GM19023 (cell line): Measurements from ENCODE around the gene KCNIP3.
"Not testable (repeated sequence)": the region's sequence is repeated elsewhere in the genome, so short reads cannot be mapped to it uniquely, and the experiment has no call there.

Experiments used
- ATAC-seq: cut with Tn5 transposase; IDR thresholded peaks from one replicate; pipeline ENCODE4 v1.9.1; 2021; ENCODE audit warnings: mild to moderate bottlenecking, moderate library complexity; ENCODE audit not compliant: unreplicated experiment

Gene KCNIP3

DNA sequence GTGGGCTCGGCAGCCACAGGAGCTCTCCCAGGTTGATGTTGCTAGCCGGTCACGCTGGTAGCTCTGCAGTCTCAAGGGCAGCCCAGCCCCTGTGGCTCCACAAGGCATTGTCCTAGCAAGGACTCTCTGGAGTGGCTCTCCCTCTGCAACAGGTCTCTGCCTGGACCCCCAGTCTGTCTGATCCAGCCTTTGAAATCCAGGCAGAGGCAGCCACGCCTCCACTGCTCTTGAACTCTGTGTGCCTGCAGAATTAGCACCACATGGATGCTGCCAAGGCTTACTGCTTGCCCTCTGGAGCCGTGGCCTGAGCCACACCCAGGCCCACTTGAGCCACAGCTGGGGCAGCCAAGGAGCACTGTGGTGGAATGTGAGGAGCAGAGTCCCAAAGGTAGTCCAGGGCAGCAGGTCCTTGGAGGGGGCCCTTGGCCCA is 62.4 kb downstream of the KCNIP3 start:
- no peak for ATAC-seq

DNA sequence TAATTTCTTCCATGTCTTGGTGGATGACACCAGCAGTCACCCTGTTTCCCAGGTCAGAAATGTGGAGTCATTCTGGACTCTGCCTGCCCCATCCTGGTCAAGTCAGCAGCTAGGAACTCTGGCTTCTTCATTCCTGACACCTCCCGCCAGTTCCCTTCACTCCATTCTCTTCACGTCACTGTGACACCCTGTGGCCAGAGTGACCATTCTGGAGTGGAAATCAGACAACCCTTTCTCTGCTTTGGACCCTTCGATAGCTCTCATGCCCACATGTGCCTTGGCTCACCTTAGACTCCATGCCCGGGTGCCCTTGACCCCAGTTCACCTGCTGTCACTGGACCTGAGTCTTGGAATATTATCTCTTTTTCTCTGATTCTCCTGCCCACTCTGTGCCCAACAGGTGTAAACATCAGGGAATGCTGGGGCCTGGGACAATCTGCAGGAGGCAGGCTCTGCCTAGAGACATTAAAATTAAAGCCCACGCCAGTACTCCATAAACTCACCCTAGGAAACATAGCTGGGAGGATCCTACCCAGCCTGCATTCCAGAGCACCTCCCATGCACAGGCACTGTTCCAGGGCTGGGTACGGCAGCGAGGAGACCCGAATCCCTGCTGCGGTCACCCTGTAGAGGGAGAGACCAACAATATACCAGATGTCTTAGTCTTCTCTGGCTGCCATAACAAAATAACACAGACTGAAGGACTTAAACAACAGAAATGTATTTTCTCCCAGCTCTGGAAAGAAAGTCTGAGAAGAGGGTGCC is 64.3 kb downstream of the KCNIP3 start:
- ATAC-seq = no peak

DNA sequence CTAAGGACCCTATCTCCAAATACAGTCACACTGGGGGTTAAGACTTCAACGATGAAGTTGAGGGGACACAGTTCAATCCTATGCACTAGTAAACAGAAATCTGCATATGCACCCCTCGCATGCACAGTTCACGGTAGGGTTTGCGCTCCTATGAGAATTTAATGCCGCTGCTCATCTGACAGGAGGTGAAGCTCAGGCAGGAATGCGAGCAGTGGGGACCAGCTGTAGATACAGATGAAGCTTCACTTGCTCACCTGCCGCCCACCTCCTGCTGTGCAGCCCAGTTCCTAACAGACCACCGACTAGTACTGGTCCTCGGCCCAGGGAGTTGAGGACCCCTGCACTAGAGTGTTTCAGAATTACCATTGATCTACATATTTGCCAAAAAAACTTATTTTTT is 65.3 kb downstream of the KCNIP3 start:
- ATAC-seq = no peak

DNA sequence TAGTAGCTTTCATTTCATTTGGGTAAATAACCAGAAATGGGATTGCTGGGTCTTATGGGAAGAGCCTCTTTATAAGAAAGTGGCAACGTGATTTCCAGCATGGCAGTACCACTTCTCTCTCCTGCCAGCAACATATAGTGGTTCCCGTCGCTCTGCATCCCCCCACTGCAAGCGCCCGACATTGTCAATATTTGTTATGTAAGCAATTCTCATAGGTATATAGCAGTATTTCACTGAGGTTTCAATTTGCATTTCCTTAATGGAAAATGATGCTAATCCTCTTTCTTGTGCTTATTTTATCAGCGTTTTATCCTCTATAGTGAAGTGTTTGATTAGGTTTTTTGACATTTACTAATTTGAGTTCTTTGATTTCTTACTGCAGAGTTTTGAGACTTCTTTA is 69.4 kb downstream of the KCNIP3 start:
- ATAC-seq = no peak

DNA sequence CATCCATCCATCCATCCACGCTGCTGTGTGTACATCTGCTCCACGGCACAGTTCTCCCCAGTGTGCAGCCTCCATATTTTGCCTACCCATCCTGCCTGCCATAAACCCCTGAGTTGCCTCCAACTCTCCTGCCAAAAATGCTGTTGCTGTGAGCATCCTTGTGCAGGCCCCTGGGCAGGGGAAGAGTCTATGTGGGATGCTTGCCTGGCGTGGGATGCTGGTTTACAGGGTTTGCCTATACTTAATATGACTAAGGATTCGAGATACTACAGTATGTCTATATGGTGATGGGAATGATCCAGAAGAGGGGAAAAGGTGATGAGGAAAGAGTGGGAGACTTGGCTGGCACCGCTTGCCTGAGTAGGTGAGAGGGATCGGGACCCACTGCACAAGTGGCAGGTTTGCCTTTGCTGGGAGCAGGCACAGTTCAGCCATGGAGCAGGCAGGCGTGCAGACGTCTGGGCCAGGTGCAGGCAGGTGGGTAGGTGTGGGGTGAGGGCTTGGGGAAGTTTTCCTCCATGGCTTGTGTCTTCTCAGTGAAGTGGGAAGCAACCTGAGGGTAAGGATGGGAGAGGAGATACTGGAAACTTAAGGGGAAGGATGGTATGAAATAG is 75.2 kb downstream of the KCNIP3 start:
- ATAC-seq = no peak

DNA sequence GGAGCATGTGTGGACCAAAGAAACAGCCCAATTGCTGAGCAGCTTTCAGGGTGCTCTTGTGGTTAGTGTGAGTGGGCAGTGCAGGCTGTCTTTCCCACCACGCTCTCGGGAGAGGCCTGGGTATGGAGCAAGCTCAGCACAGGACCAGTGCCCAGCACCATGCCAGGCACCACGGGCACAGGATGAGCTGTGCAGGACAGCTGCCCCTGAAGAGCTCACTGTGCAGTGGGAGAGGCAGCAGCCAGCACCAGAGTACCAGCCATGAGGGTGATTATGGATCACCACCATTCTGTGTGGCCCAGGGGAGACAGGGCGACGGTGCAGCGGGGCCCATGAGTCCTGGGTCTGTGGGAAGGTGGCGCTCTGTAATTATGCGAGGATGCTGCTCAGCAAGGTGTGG is 75.7 kb downstream of the KCNIP3 start:
- no peak for ATAC-seq

DNA sequence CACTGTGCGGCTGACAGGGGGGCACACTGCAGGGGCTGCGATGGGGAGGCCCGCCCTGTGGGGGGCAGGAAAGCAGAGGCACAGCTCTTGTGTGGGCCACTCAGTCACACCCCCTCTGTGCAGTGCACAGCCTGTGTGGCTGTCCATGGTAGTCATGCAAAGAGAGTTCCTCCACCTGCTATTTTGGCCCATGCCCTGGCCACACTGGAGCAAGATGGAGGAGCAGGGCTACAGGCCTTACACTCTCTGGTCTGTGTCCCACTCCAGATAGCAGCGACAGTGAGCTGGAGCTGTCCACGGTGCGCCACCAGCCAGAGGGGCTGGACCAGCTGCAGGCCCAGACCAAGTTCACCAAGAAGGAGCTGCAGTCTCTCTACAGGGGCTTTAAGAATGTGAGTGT is 76.9 kb downstream of the KCNIP3 start:
- ATAC-seq = no peak

DNA sequence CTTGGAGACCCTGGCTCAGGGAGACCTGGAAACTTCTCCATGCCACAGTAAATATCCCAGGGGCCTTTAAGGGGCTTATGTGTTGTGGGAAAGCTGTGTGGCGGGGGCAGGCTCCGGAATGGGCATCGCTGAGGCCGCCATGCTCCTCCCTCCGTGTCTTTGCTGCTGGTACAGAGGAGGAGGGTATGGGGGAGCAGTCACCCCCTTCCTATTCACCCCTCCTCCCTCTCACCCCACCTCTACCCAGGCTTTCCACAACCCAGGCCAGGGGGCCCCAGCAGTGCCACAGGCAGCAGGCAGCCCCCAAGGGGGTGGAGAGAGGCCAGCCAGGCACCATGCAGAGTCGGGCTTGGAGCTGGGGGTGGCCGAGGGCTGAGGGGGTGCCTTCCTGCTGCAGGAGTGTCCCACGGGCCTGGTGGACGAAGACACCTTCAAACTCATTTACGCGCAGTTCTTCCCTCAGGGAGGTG is 77.3 kb downstream of the KCNIP3 start:
- ATAC-seq = no peak

DNA sequence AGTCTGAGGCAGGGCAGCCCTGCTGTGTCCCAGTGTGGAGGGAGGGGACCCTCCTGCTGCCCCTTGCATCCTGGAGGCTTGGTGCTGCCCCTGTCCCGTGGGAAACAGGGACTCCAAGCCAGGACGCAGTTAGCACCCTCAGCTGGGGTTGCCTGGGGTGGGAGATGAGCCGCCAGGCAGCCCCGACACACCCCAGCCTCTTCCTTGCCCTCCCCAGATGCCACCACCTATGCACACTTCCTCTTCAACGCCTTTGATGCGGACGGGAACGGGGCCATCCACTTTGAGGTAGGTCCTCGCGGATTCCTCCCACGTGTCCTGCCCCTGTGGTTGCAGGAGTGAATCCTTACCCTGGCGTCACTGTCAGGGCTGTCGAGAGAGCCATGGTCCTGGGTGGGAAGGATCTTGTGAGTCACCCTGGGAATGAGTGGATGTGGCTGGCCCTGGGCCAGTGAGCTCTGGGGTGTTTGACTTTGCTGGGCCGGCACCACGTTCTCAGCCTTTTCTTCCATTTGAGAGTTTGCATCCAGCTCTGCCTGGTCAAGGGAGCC is 77.8 kb downstream of the KCNIP3 start:
- ATAC-seq = no peak

DNA sequence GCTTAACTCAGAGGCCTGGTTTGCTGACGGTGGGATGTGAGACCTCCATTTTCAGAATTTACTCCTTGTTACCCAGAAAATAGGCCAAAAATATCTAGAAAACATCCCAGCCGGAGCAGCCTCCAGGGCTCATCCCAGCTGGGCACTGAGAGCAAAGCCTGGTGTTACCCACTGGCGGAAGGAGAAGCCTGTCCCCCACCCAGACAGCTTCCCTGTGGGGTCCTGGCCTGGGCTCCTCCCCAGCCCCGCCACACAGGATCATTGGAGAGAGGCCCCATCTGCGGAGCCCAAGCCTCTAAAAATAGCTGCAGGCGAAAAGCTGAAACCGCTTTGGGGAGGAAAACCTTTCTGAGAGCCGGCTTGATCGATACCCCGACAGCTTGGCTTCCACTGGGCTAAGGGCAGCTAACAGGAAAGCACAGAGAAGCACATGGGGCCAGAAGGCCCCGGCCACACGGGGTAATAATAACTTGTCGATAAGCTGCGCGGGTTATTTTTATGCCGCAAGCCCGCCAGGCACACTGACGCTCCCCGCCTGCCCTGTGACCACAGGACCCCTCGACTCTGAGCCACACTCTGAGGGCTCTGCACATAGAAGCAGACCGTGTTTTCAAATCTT is 78.5 kb downstream of the KCNIP3 start:
- ATAC-seq = no peak

DNA sequence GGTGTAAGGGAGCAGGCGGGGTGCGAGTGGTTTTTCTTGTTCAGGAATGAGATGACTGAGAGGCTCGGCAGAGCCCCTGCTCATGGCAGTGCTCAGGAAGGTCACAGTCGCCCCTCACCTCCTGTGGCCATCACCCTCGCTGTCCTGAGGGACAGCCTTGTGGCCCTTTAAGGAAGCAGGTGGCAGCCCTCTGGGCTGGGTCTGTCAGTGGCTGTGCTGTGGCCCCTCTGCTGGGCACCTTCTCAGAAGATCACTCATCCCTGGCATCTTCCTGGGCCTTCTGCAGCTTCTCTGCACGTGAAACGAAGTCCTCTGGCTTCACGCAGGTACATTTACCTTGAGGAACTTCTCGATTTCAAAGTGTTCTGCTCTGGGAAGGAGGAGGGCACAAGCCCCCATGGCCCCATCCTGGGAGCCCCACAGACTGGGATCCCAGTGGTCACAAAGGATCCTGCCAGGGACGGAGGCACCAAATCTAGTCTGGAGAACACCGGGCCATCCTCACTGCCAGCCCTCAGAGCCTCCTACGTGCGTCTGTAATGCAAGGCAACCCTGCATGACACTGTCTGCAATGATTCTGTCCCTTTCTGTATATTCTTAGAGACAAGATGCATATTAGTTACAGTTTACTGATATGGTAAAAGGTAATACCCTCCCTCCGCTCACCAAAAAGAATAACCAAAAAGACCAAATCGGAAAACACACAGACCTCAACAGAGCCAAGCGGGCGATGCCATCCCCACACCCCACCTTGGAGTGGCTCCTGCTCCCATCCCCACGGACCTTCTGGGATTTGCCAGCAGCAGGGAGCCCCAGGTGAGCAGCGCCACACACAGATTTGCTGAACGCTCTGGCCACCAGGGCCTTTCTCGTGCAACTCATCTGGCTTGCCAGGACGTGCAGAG is 79.4 kb downstream of the KCNIP3 start:
- no peak for ATAC-seq

DNA sequence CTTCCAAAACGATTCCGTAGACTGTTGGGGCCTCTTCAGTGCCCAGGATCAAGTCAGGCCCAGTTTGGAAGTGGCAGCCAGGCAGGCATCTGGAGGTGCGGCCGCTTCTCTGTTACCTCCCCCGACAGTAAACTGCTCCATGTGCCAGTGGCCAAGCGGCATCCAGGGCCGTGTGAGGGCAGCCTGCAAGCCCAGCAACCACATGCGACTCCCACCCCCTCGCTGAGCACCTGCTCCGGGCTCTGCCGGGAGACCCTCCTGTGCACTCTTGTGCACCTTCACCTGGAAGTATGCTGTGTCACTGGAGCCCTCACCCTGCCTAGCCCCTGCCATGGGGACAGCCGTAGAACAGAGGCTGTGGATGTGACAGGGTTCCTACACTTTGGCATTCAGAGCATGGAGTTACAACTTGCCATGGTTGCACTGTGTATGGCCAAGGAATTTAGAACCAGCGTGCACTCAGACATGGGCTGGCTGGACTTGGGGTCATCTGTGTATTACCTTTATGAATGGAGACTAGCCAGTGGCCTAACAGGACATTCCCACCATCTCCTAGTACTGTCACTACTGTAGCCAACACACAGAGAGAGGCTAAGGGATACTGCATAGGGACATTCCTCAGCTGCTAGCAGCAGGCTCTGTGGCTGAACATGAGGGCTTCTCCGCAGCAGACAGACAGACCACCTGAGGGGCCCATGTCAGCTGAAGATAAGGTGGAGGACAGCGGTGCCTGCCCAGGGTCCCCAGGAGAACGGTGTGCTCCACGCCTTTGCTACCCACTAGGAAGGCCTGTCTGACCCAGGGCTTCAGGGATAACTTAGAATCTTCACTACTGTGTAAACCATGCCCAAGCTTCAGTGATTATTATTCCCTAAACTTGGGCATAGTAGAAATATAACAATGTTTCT is 80.3 kb downstream of the KCNIP3 start:
- ATAC-seq = no peak

DNA sequence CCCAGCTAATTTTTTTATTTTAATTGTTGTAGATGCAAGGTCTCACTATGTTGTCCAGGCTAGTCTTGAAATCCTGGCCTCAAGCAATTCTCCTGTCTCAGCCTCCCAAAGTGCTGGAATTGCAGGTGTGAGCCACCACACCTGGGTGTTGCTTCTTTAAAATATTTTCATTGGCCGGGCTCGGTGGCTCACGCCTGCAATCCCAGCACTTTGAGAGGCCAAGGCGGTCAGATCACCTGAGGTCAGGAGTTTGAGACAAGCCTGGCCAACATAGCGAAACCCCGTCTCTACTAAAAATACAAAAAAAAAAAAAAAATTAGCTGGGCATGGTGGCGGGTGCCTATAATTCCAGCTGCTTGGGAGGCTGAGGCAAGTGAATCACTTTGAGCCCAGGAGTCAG is 81.1 kb downstream of the KCNIP3 start:
- ATAC-seq = not testable (repeated sequence)

DNA sequence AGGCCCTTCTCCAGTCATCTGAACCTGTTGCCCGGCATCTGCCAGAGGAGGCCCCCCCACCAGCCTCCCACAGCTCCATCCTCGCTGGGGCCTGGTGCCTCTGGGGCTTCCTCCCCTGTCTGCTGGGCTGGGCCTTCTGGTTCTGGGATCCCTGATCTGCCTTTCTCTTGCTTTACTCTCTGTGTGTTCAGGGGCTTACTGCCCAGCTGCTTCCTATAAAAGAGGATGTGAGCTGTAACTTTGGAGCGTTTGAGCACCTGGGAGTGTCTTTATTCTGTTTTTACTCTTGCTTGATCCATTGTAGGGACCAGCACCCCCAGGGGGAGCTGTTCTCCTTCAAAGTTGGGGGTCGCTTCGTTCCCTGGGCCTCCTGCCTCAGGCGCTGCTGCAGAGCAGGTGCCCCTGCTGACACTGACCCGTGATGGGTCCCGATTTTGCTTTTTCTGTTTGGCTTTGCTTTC is 82.3 kb downstream of the KCNIP3 start:
- ATAC-seq = no peak

DNA sequence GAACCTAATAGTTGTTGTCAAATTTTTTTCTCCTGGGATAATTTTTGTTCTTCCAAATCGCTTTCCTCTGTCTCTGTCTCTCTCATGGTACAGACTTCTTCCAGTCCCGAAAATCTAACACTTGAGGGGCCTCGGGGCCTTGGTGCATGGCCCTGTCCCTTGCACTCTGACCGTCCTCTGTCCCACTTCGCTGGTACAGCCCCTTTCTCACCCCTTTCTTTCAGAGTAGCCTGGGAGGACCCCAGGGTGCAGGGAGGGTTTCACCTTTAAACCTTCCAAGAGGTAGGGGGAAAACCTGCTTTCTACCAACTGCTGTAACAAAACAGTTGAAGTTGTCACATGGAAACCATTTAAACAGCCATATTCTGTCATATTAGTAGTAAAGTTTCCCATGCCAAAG is 83.1 kb downstream of the KCNIP3 start:
- ATAC-seq = no peak

DNA sequence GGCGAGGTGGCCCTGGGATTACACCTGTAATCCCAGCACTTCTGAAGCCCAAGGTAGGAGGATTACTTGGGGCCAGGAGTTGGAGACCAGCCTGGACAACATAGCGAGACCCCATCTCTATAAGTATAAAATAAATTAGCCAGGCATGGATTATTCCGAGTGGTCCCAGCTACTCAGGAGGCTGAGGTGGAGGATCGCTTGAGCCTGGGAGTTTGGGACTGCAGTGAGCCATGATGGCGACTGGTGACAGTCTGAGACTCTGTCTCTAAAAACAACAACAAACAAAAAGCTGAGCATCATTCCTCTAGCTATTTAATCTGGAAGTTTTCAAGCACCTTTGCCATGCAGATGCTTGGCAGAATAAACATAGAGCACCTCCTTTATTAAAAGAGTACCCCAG is 83.6 kb downstream of the KCNIP3 start:
- ATAC-seq = no peak

DNA sequence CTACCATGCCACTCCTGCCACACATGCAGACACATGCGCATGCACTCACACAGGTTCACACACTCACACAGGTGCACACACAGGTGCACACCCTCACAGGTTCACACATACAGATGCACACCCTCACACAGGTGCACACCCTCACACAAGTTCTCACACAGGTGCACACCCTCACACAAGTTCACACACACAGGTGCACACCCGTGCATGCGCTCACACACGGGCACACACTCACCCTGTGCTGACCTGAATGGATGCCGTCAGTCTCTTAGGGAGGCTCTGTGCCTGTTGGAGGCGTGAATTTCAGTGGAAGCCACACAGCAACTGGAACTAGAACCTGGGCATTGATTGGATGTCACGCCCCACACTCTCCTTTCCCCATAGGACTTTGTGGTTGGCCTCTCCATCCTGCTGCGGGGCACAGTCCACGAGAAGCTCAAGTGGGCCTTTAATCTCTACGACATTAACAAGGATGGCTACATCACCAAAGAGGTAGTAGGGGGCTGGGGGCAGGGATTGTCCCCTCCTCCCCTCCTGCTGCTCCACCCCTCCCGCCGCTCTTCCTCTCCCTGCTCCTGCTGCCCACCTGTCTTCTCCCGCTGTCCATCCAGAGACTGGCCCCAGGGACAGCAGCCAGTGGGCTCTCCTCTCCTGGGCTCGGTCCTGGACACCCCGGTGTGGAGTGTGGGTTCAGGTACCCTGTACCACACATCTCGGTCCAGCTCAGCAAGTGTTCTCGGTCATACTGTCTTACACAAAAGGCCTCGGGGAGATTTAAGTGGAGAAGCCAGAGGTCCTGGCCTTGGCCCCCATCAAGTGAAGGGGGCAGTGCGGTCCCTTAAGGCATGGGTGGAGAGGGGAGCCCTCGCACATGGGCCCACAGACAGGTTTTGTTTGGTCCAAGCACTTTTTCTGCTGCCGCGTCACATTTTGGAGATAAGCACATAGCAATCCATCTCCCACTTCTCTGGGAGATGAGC is 84.4 kb downstream of the KCNIP3 start:
- no peak for ATAC-seq

DNA sequence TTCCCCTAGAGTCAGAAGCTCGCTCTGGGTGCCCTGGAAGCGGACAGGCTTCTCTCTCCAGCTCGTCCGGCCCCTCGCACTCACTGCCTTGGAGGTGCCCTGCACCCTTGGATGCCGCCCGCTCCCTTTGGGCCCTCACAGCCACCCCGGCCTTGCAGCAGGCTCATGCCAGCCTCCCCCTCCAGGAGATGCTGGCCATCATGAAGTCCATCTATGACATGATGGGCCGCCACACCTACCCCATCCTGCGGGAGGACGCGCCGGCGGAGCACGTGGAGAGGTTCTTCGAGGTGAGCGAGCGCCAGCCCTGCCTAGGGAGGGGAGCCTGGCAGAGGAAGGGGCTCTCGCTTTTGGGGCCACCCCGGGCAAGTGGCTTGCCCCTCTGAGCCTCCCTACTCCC is 85.0 kb downstream of the KCNIP3 start:
- ATAC-seq = no peak
